ENCODE results near the gene PGR. TPM values are rescaled to one million over a fixed set of nuclear protein-coding genes. Genes with fewer than 3 reads are reported as not detected.

Gene PGR
- polyA plus RNA-seq, 1 donor (not counting 4 experiments of a cell fraction or from before 2014, with no cell fraction given): not detected

DNA sequence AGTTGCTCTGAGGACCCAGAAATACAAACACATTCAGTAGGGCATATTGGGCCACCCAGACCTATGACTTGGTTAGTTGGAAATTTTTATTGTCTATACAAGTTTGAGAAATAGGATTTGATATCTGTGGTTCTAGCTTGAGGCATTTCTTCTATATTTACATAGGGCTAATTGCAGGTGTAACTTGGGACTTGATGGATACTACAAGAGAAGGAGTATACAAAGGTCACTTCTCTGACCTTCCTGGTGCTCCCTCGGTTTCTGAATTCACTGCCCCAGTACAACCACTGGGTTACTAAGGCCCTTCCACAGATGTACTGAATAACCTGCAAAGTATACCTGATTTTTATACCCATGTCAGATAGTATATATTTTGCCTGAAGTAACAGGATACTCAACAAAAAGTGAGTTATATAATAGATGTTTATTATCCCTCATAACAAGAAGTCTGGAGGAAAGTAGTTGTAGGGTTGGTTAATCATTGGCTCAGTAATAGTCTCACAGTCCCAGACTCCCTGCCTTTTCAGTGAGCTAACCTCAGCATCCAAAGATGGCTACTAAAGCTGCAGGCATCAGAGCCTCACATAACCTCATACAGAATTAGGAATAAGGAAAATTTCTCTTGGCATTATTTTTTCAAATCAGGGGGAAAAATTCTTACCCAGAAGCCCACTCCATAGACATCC, 8.8 kb upstream of the PGR start:
- Histone ChIP-seq H3K9me3 (ENCODE audit: control insufficient read depth, low read depth, low read length) (no peaks in the 10 kb centered on the region), H4K20me1 (ENCODE audit: control insufficient read depth, extremely low read depth, insufficient read depth, low read length) (no peaks in the 10 kb centered on the region), H2AFZ (ENCODE audit: control insufficient read depth, low read length) (no peak overlapping the region), H3K9ac (ENCODE audit: control insufficient read depth, extremely low read depth, insufficient read depth, low read length) (no peak overlapping the region), H3K4me1 (ENCODE audit: control insufficient read depth, extremely low read depth, insufficient read depth, low read length) (no peaks in the 10 kb centered on the region), H3K4me3 (ENCODE audit: control insufficient read depth in 2 of 3, extremely low read depth in 1 of 3, insufficient read depth in 2 of 3, low read depth in 1 of 3, low read length in 3 of 3) (no peak overlapping the region), H3K9me1 (ENCODE audit: control insufficient read depth, extremely low read depth, insufficient read depth, low read length) (no peaks in the 10 kb centered on the region), H3K36me3 (ENCODE audit: control insufficient read depth in 2 of 2, extremely low read depth in 1 of 2, insufficient read depth in 2 of 2, low read length in 2 of 2) (no peaks in the 10 kb centered on the region), H3K79me2 (ENCODE audit: control insufficient read depth, insufficient read depth, low read length) (no peaks in the 10 kb centered on the region), H3K27ac (ENCODE audit: control insufficient read depth, insufficient read depth, low read length) (no peak overlapping the region), H3K4me2 (ENCODE audit: control insufficient read depth, extremely low read depth, insufficient read depth, low read depth, low read length) (no peak overlapping the region), H3K27me3 (ENCODE audit: control insufficient read depth, extremely low read depth, insufficient read depth, low read length) (no peaks in the 10 kb centered on the region)
- no peak for TF ChIP-seq EZH2 (IDR thresholded peaks at IDR 0.05; ENCODE audit: low read length)
- TF ChIP-seq, protein P1, sequence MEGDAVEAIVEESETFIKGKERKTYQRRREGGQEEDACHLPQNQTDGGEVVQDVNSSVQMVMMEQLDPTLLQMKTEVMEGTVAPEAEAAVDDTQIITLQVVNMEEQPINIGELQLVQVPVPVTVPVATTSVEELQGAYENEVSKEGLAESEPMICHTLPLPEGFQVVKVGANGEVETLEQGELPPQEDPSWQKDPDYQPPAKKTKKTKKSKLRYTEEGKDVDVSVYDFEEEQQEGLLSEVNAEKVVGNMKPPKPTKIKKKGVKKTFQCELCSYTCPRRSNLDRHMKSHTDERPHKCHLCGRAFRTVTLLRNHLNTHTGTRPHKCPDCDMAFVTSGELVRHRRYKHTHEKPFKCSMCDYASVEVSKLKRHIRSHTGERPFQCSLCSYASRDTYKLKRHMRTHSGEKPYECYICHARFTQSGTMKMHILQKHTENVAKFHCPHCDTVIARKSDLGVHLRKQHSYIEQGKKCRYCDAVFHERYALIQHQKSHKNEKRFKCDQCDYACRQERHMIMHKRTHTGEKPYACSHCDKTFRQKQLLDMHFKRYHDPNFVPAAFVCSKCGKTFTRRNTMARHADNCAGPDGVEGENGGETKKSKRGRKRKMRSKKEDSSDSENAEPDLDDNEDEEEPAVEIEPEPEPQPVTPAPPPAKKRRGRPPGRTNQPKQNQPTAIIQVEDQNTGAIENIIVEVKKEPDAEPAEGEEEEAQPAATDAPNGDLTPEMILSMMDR (optimal IDR thresholded peaks at IDR 0.05 in 1 of 3, IDR thresholded peaks at IDR 0.05 in 1 of 3, conservative IDR thresholded peaks at IDR 0.05 in 1 of 3; ENCODE audit: extremely low read depth in 1 of 3, insufficient read depth in 2 of 3, low read length in 3 of 3): no peak
- dilution Hi-C loops (cut with MboI; ENCODE audit: extremely low pct_ligation_motif_present, low sequenced_read_pairs): no loop called here
- no peak for FAIRE-seq
- DNase-seq (ENCODE audit: low read depth, low spot score): no peak

DNA sequence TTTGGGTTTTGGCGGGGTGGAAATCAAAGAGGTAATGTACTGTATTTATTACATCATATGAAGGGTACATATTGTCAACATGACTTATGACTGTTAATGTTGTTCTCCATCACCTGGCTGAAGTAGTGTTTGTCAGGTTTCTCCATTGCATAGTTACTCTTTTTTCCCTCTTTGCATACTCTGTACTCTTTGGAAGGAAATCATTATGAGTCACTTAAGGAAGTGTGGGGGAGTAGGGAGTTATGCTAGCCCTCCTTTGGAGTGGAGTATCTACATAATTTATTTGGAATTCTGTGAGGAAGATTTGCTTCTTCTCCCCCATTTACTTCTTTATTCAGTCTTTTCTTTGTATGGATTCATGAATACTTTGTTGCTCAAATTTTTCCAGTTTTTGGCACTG, 3.6 kb upstream of the PGR start:
- H3K9me1 ChIP-seq (ENCODE audit: control insufficient read depth, extremely low read depth, insufficient read depth, low read length): no peaks in the 10 kb centered on the region
- H3K79me2 ChIP-seq (ENCODE audit: control insufficient read depth, insufficient read depth, low read length): no peaks in the 10 kb centered on the region
- no peaks in the 10 kb centered on the region for H3K4me1 ChIP-seq (ENCODE audit: control insufficient read depth, extremely low read depth, insufficient read depth, low read length)
- H3K4me3 ChIP-seq (ENCODE audit: control insufficient read depth in 2 of 3, extremely low read depth in 1 of 3, insufficient read depth in 2 of 3, low read depth in 1 of 3, low read length in 3 of 3): no peak overlapping the region
- TF ChIP-seq, protein P1 (optimal IDR thresholded peaks at IDR 0.05 in 1 of 3, IDR thresholded peaks at IDR 0.05 in 1 of 3, conservative IDR thresholded peaks at IDR 0.05 in 1 of 3; ENCODE audit: extremely low read depth in 1 of 3, insufficient read depth in 2 of 3, low read length in 3 of 3): no peak
- TF ChIP-seq EZH2 (IDR thresholded peaks at IDR 0.05; ENCODE audit: low read length): no peak
- no peaks in the 10 kb centered on the region for H4K20me1 ChIP-seq (ENCODE audit: control insufficient read depth, extremely low read depth, insufficient read depth, low read length)
- no peak overlapping the region for H3K9ac ChIP-seq (ENCODE audit: control insufficient read depth, extremely low read depth, insufficient read depth, low read length)
- H3K36me3 ChIP-seq (ENCODE audit: control insufficient read depth in 2 of 2, extremely low read depth in 1 of 2, insufficient read depth in 2 of 2, low read length in 2 of 2): no peaks in the 10 kb centered on the region
- dilution Hi-C loops (cut with MboI; ENCODE audit: extremely low pct_ligation_motif_present, low sequenced_read_pairs): no loop called here
- peaks cover 20% of the 10 kb centered on the region for H3K27me3 ChIP-seq (ENCODE audit: control insufficient read depth, extremely low read depth, insufficient read depth, low read length)
- H3K9me3 ChIP-seq (ENCODE audit: control insufficient read depth, low read depth, low read length): no peaks in the 10 kb centered on the region
- H3K4me2 ChIP-seq (ENCODE audit: control insufficient read depth, extremely low read depth, insufficient read depth, low read depth, low read length): no peak overlapping the region
- DNase-seq (ENCODE audit: low read depth, low spot score): no peak
- no peak overlapping the region for H3K27ac ChIP-seq (ENCODE audit: control insufficient read depth, insufficient read depth, low read length)
- no peak overlapping the region for H2AFZ ChIP-seq (ENCODE audit: control insufficient read depth, low read length)
- FAIRE-seq: no peak
